ENCODE data around the gene CAST.

- TF ChIP-seq POLR2A (IDR thresholded peaks at IDR 0.05) (no peak), CTCF (IDR thresholded peaks at IDR 0.05) (no peak), POLR2AphosphoS5 (IDR thresholded peaks at IDR 0.05) (no peak)
Observed at GRCh38 chr5:96821260-96821916, 159.2 kb downstream of the CAST start.
